K562 (cell line): ENCODE data around the gene CRKL. TPM values are rescaled to one million over a fixed set of nuclear protein-coding genes. Genes with fewer than 3 reads are reported as not detected.

Experiments
- LEF1 ChIP-seq: fragments of 450-650 bp; IDR thresholded peaks from 2 replicates; pipeline ENCODE4 v1.6.1; 2016; ENCODE audit warnings: mild to moderate bottlenecking
- ZHX1 ChIP-seq: fragments of 150-350 bp; conservative IDR thresholded peaks from 2 replicates; pipeline ENCODE4 v1.6.1; 2014; ENCODE audit warnings: low read length
- polyA plus RNA-seq, 8 experiments: library from polyadenylated mRNA; depleted of rRNA in 4 of 8; stranded (reverse) in 5 of 8; unstranded in 3 of 8; fragments of >200 nt; fragmentation: Nextera tagmentation in 2 of 8; fragmentation: Illumina TruSeq in 1 of 8; extraction: Ambion mirVana in 2 of 8; extraction: Trizol in 1 of 8; gene quantifications; 2 replicates each; pipeline versions ENCODE4 v1.2.1 to v1.2.3, GENCODE V29; 2011 to 2014; ENCODE audit warnings: inconsistent platforms in 1 of 8, missing spikeins in 1 of 8
- total RNA-seq, 7 experiments: library from RNA; depleted of rRNA in 6 of 7; stranded (reverse); fragments of >200 nt in 6 of 7; fragmentation: Illumina TruSeq in 2 of 7; extraction: Trizol in 2 of 7; gene quantifications; 2 replicates each; pipeline versions ENCODE4 v1.2.1 to v1.2.3, GENCODE V29; 2011 to 2021; ENCODE audit warnings: low replicate concordance in 1 of 7

CRKL gene
- total and polyA plus RNA-seq, 9 of the 15 experiments (the other 6 are each of a cell fraction or from before 2014, with no cell fraction given), result 100 to 263 (median 124) TPM

GRCh38 chr22:21001601-21002325, 84.6 kb downstream of the CRKL start, which contains the start of gene THAP7 (continued):
- TF ChIP-seq ZHX1 (no peak; the same call in 1 of the 2 replicates), LEF1 (no peak)

Other genes starting within 250 kb of the CRKL start
Only the 7 nearest of the 9 such genes appear.
- 103 and 117 TPM in 2 replicates for gene PI4KA, start 58.6 kb upstream of the CRKL start, total RNA-seq (2014; rRNA removed)
- 62.3 and 63.7 TPM in 2 replicates for gene PI4KA, start 58.6 kb upstream of the CRKL start, total RNA-seq (2014; rRNA removed; fragmentation: Illumina TruSeq; extraction: Trizol)
- 75.3 and 82.5 TPM in 2 replicates for gene PI4KA, start 58.6 kb upstream of the CRKL start, total RNA-seq (2015; rRNA removed; fragmentation: Illumina TruSeq; extraction: Trizol)
- 173 and 187 TPM in 2 replicates for gene PI4KA, start 58.6 kb upstream of the CRKL start, total RNA-seq (2021)
- gene PI4KA, start 58.6 kb upstream of the CRKL start, polyA plus RNA-seq (2011; rRNA removed), result 84.7 and 128 TPM in 2 replicates
- 124 and 127 TPM in 2 replicates for gene PI4KA, start 58.6 kb upstream of the CRKL start, polyA plus RNA-seq (2014; fragmentation: Illumina TruSeq; extraction: Trizol)
- 10 to 100 TPM in 1 of 2 experiments, 1 to 10 TPM in 1; 7.3 to 11.1 TPM for gene PI4KA, start 58.6 kb upstream of the CRKL start, polyA plus RNA-seq (2014; fragmentation: Nextera tagmentation; extraction: Ambion mirVana)
- 116 and 125 TPM in 2 replicates for gene PI4KA, start 58.6 kb upstream of the CRKL start, polyA plus RNA-seq (2014; rRNA removed)
- gene SNAP29, start 58.4 kb upstream of the CRKL start, total RNA-seq (2014; rRNA removed), result 71.4 and 89.3 TPM in 2 replicates
- gene SNAP29, start 58.4 kb upstream of the CRKL start, total RNA-seq (2014; rRNA removed; fragmentation: Illumina TruSeq; extraction: Trizol), result 58.1 and 64.4 TPM in 2 replicates
- 70.6 and 75.9 TPM in 2 replicates for gene SNAP29, start 58.4 kb upstream of the CRKL start, total RNA-seq (2015; rRNA removed; fragmentation: Illumina TruSeq; extraction: Trizol)
- gene SNAP29, start 58.4 kb upstream of the CRKL start, total RNA-seq (2021), result 122 and 123 TPM in 2 replicates
- 187 and 200 TPM in 2 replicates for gene SNAP29, start 58.4 kb upstream of the CRKL start, polyA plus RNA-seq (2011; rRNA removed)
- 181 and 250 TPM in 2 replicates for gene SNAP29, start 58.4 kb upstream of the CRKL start, polyA plus RNA-seq (2014; fragmentation: Illumina TruSeq; extraction: Trizol)
- gene SNAP29, start 58.4 kb upstream of the CRKL start, polyA plus RNA-seq (2014; fragmentation: Nextera tagmentation; extraction: Ambion mirVana), result 10 to 100 TPM; 19.5 to 22.8 TPM
- 136 and 161 TPM in 2 replicates for gene SNAP29, start 58.4 kb upstream of the CRKL start, polyA plus RNA-seq (2014; rRNA removed)
- 0.14 TPM in 1 of 2 replicates, not detected in the other for gene AIFM3, start 49.8 kb downstream of the CRKL start, total RNA-seq (2014; rRNA removed)
- gene AIFM3, start 49.8 kb downstream of the CRKL start, total RNA-seq (2014; rRNA removed; fragmentation: Illumina TruSeq; extraction: Trizol), result 0.10 TPM in 1 of 2 replicates, not detected in the other
- 0.07 TPM in 1 of 2 replicates, not detected in the other for gene AIFM3, start 49.8 kb downstream of the CRKL start, total RNA-seq (2015; rRNA removed; fragmentation: Illumina TruSeq; extraction: Trizol)
- gene AIFM3, start 49.8 kb downstream of the CRKL start, total RNA-seq (2021), result 0.20 and 0.56 TPM in 2 replicates
- gene AIFM3, start 49.8 kb downstream of the CRKL start, polyA plus RNA-seq (2011; rRNA removed), result 0.04 and 0.08 TPM in 2 replicates
- 0.06 TPM in 1 of 2 replicates, not detected in the other for gene AIFM3, start 49.8 kb downstream of the CRKL start, polyA plus RNA-seq (2014; fragmentation: Illumina TruSeq; extraction: Trizol)
- gene AIFM3, start 49.8 kb downstream of the CRKL start, polyA plus RNA-seq (2014; fragmentation: Nextera tagmentation; extraction: Ambion mirVana), result under 1 TPM; 0.03 to 0.06 TPM
- 0.15 TPM in 1 of 2 replicates, not detected in the other for gene AIFM3, start 49.8 kb downstream of the CRKL start, polyA plus RNA-seq (2014; rRNA removed)
- gene LZTR1, start 64.9 kb downstream of the CRKL start, total RNA-seq (2014; rRNA removed), result 87.2 and 120 TPM in 2 replicates
- gene LZTR1, start 64.9 kb downstream of the CRKL start, total RNA-seq (2014; rRNA removed; fragmentation: Illumina TruSeq; extraction: Trizol), result 46.4 and 63.0 TPM in 2 replicates
- gene LZTR1, start 64.9 kb downstream of the CRKL start, total RNA-seq (2015; rRNA removed; fragmentation: Illumina TruSeq; extraction: Trizol), result 51.3 and 53.2 TPM in 2 replicates
- 132 and 135 TPM in 2 replicates for gene LZTR1, start 64.9 kb downstream of the CRKL start, total RNA-seq (2021)
- 63.0 and 88.5 TPM in 2 replicates for gene LZTR1, start 64.9 kb downstream of the CRKL start, polyA plus RNA-seq (2011; rRNA removed)
- 74.3 and 89.8 TPM in 2 replicates for gene LZTR1, start 64.9 kb downstream of the CRKL start, polyA plus RNA-seq (2014; fragmentation: Illumina TruSeq; extraction: Trizol)
- gene LZTR1, start 64.9 kb downstream of the CRKL start, polyA plus RNA-seq (2014; fragmentation: Nextera tagmentation; extraction: Ambion mirVana), result 1 to 10 TPM; 2.2 to 3.1 TPM
- 115 and 129 TPM in 2 replicates for gene LZTR1, start 64.9 kb downstream of the CRKL start, polyA plus RNA-seq (2014; rRNA removed)
- gene THAP7, start 84.7 kb downstream of the CRKL start, total RNA-seq (2014; rRNA removed), result 245 and 323 TPM in 2 replicates
- 32.0 and 35.6 TPM in 2 replicates for gene THAP7, start 84.7 kb downstream of the CRKL start, total RNA-seq (2014; rRNA removed; fragmentation: Illumina TruSeq; extraction: Trizol)
- 120 and 129 TPM in 2 replicates for gene THAP7, start 84.7 kb downstream of the CRKL start, total RNA-seq (2015; rRNA removed; fragmentation: Illumina TruSeq; extraction: Trizol)
- 169 and 183 TPM in 2 replicates for gene THAP7, start 84.7 kb downstream of the CRKL start, total RNA-seq (2021)
- gene THAP7, start 84.7 kb downstream of the CRKL start, polyA plus RNA-seq (2011; rRNA removed), result 75.4 and 94.6 TPM in 2 replicates
- 84.1 and 121 TPM in 2 replicates for gene THAP7, start 84.7 kb downstream of the CRKL start, polyA plus RNA-seq (2014; fragmentation: Illumina TruSeq; extraction: Trizol)
- gene THAP7, start 84.7 kb downstream of the CRKL start, polyA plus RNA-seq (2014; fragmentation: Nextera tagmentation; extraction: Ambion mirVana), result 10 to 100 TPM in 1 of 2 experiments, 1 to 10 TPM in 1; 7.9 to 33.1 TPM
- gene THAP7, start 84.7 kb downstream of the CRKL start, polyA plus RNA-seq (2014; rRNA removed), result 263 and 266 TPM in 2 replicates
- gene P2RX6, start 97.8 kb downstream of the CRKL start, total RNA-seq (2014; rRNA removed), result 1.5 and 1.9 TPM in 2 replicates
- gene P2RX6, start 97.8 kb downstream of the CRKL start, total RNA-seq (2014; rRNA removed; fragmentation: Illumina TruSeq; extraction: Trizol), result 0.77 and 1.0 TPM in 2 replicates
- 1.6 and 1.7 TPM in 2 replicates for gene P2RX6, start 97.8 kb downstream of the CRKL start, total RNA-seq (2015; rRNA removed; fragmentation: Illumina TruSeq; extraction: Trizol)
- gene P2RX6, start 97.8 kb downstream of the CRKL start, total RNA-seq (2021), result 2.3 and 2.7 TPM in 2 replicates
- 1.2 and 1.5 TPM in 2 replicates for gene P2RX6, start 97.8 kb downstream of the CRKL start, polyA plus RNA-seq (2011; rRNA removed)
- 1.3 and 1.5 TPM in 2 replicates for gene P2RX6, start 97.8 kb downstream of the CRKL start, polyA plus RNA-seq (2014; fragmentation: Illumina TruSeq; extraction: Trizol)
- under 1 TPM in 1 of 2 experiments, not detected in 1; 0.01 TPM for gene P2RX6, start 97.8 kb downstream of the CRKL start, polyA plus RNA-seq (2014; fragmentation: Nextera tagmentation; extraction: Ambion mirVana)
- gene P2RX6, start 97.8 kb downstream of the CRKL start, polyA plus RNA-seq (2014; rRNA removed), result 3.7 and 3.9 TPM in 2 replicates
- gene SLC7A4, start 115.2 kb downstream of the CRKL start, total RNA-seq (2014; rRNA removed), result not detected in 2 replicates
- gene SLC7A4, start 115.2 kb downstream of the CRKL start, total RNA-seq (2014; rRNA removed; fragmentation: Illumina TruSeq; extraction: Trizol), result not detected in 2 replicates
- not detected in 2 replicates for gene SLC7A4, start 115.2 kb downstream of the CRKL start, total RNA-seq (2015; rRNA removed; fragmentation: Illumina TruSeq; extraction: Trizol)
- not detected in 2 replicates for gene SLC7A4, start 115.2 kb downstream of the CRKL start, total RNA-seq (2021)
- not detected in 2 replicates for gene SLC7A4, start 115.2 kb downstream of the CRKL start, polyA plus RNA-seq (2011; rRNA removed)
- not detected in 2 replicates for gene SLC7A4, start 115.2 kb downstream of the CRKL start, polyA plus RNA-seq (2014; fragmentation: Illumina TruSeq; extraction: Trizol)
- not detected for gene SLC7A4, start 115.2 kb downstream of the CRKL start, polyA plus RNA-seq (2014; fragmentation: Nextera tagmentation; extraction: Ambion mirVana)
- not detected in 2 replicates for gene SLC7A4, start 115.2 kb downstream of the CRKL start, polyA plus RNA-seq (2014; rRNA removed)